HG02884 (cell line): ENCODE data around the gene SYP.
"Not testable (repeated sequence)": the region's sequence is repeated elsewhere in the genome, so short reads cannot be mapped to it uniquely, and the experiment has no call there.

Source experiments
- ATAC-seq: cut with Tn5 transposase; IDR thresholded peaks from one replicate; pipeline ENCODE4 v1.9.1; 2021; ENCODE audit warnings: mild to moderate bottlenecking, moderate library complexity; ENCODE audit not compliant: unreplicated experiment

SYP gene

GRCh38 chrX:49172280-49172780, 27.7 kb downstream of the SYP start:
- ATAC-seq, result no peak

- ATAC-seq, result no peak
These were observed 28.2 kb downstream of the SYP start, which contains the start of gene PLP2 for GRCh38 chrX:49171752-49172279. Gene PLP2 (plus strand): TSS chrX:49171898. CDS start chrX:49172001, 103 bp downstream.

- no peak for ATAC-seq
These were observed 32.3 kb downstream of the SYP start for GRCh38 chrX:49167740-49168108.

- ATAC-seq, result no peak
These were observed 32.9 kb downstream of the SYP start for GRCh38 chrX:49166914-49167739.

- ATAC-seq, result no peak
These were observed 33.8 kb downstream of the SYP start for GRCh38 chrX:49165901-49166881.

- ATAC-seq, result no peak
These were observed 35.2 kb downstream of the SYP start for GRCh38 chrX:49164589-49165360.

GRCh38 chrX:49163555-49164419, 36.2 kb downstream of the SYP start:
- peak; percentile 58 for ATAC-seq

GRCh38 chrX:49162620-49163019, 37.4 kb downstream of the SYP start, which contains the start of gene MAGIX:
Gene MAGIX (plus strand): TSS chrX:49162758. CDS start chrX:49162890, 132 bp downstream.
- ATAC-seq, result no peak

GRCh38 chrX:49161632-49162031, 38.4 kb downstream of the SYP start:
- no peak for ATAC-seq

- ATAC-seq, result no peak
These were observed 39.1 kb downstream of the SYP start for GRCh38 chrX:49160908-49161307.

GRCh38 chrX:49157194-49157593, 42.8 kb downstream of the SYP start:
- ATAC-seq, result no peak

- ATAC-seq, result peak; percentile 85
These were observed 43.8 kb downstream of the SYP start for GRCh38 chrX:49155900-49156837.

- peak; percentile 26 for ATAC-seq
These were observed 44.6 kb downstream of the SYP start for GRCh38 chrX:49155243-49155899.

- ATAC-seq, result no peak
These were observed 46.5 kb downstream of the SYP start for GRCh38 chrX:49153467-49153866.

GRCh38 chrX:49149291-49149690, 50.7 kb downstream of the SYP start:
- not testable (repeated sequence) for ATAC-seq

GRCh38 chrX:49148390-49149100, 51.4 kb downstream of the SYP start:
- not testable (repeated sequence) for ATAC-seq

GRCh38 chrX:49147936-49148335, 52.1 kb downstream of the SYP start:
- ATAC-seq, result no peak
